K562 (cell line): ENCODE results near the gene CLTC. TPM values are rescaled to one million over a fixed set of nuclear protein-coding genes. Genes with fewer than 3 reads are reported as not detected.

ENCODE experiments used
- ARID4B ChIP-seq: sonication (generic); formaldehyde crosslinking; IDR thresholded peaks from 2 replicates; pipeline ENCODE4 v1.8.0; 2022; ENCODE audit warnings: mild to moderate bottlenecking, missing genetic modification reagents
- ARNT ChIP-seq, 2 experiments: fragments of 450-650 bp; IDR thresholded peaks; 2 replicates each; pipeline ENCODE4 v1.6.1; 2016; ENCODE audit warnings: mild to moderate bottlenecking in 1 of 2
- DACH1 ChIP-seq: fragments of 450-650 bp; IDR thresholded peaks from 2 replicates; pipeline ENCODE4 v1.6.1; 2018; ENCODE audit not compliant: partially characterized antibody
- HMBOX1 ChIP-seq: sonication (generic); IDR thresholded peaks from 2 replicates; pipeline ENCODE4 v1.6.1; 2016
- HMG20A ChIP-seq: fragments of 450-650 bp; formaldehyde crosslinking; conservative IDR thresholded peaks from 2 replicates; pipeline ENCODE4 v1.4.0; 2020; ENCODE audit warnings: mild to moderate bottlenecking, mixed read lengths
- KLF16 ChIP-seq: IDR thresholded peaks from 2 replicates; pipeline ENCODE4 v1.6.1; 2016; ENCODE audit warnings: antibody characterized with exemption
- LCOR ChIP-seq: sonication (generic); formaldehyde crosslinking; IDR thresholded peaks from 2 replicates; pipeline ENCODE4 v1.8.0; 2022; ENCODE audit warnings: mild to moderate bottlenecking, missing genetic modification reagents
- MIER1 ChIP-seq: fragments of 450-650 bp; IDR thresholded peaks from 2 replicates; pipeline ENCODE4 v1.6.1; 2016; ENCODE audit warnings: antibody characterized with exemption, mild to moderate bottlenecking, low read depth
- MYC ChIP-seq, 2 experiments: fragments of 250-450 bp in 1 of 2; sonication (Bioruptor Pico) in 1 of 2; IDR thresholded peaks; 2 replicates each; pipeline versions ENCODE4 v1.5.1 to v1.6.1; 2012 to 2021; ENCODE audit warnings: low read depth in 2 of 2, borderline replicate concordance in 1 of 2, improper control_type of control experiment in 1 of 2, low read length in 1 of 2, mild to moderate bottlenecking in 1 of 2, moderate library complexity in 1 of 2
- PHF8 ChIP-seq: fragments of 200-600 bp; sonication (generic); IDR thresholded peaks from 2 replicates; pipeline ENCODE4 v1.6.1; 2012; ENCODE audit warnings: mixed run types, mild to moderate bottlenecking, inconsistent platforms, low read length, moderate library complexity, borderline replicate concordance
- PRPF4 ChIP-seq: fragments of 200-400 bp; formaldehyde crosslinking; IDR thresholded peaks from one replicate; pipeline ENCODE4 v1.6.1; 2017; ENCODE audit warnings: low read length, low read depth, mild to moderate bottlenecking; ENCODE audit not compliant: insufficient read depth, poor library complexity, severe bottlenecking
- STAT5B ChIP-seq: fragments of 250-450 bp; sonication (Bioruptor Pico); IDR thresholded peaks from 2 replicates; pipeline ENCODE4 v1.8.0; 2021; ENCODE audit warnings: mild to moderate bottlenecking, inconsistent platforms
- U2AF2 ChIP-seq: fragments of 200-400 bp; formaldehyde crosslinking; optimal IDR thresholded peaks from 2 replicates; pipeline ENCODE3; 2017; ENCODE audit warnings: low read depth, mild to moderate bottlenecking, low read length
- ZBTB2 ChIP-seq: fragments of 450-650 bp; IDR thresholded peaks from 2 replicates; pipeline ENCODE4 v1.6.1; 2016; ENCODE audit warnings: antibody characterized with exemption
- ZBTB49 ChIP-seq: sonication (generic); formaldehyde crosslinking; IDR thresholded peaks from 2 replicates; pipeline ENCODE4 v1.8.0; 2022; ENCODE audit warnings: missing genetic modification reagents, mild to moderate bottlenecking, borderline replicate concordance
- ZC3H4 ChIP-seq: sonication (generic); formaldehyde crosslinking; IDR thresholded peaks from 2 replicates; pipeline ENCODE4 v1.9.0; 2021; ENCODE audit warnings: missing genetic modification reagents, borderline replicate concordance
- ZNF3 ChIP-seq: fragments of 250-450 bp; sonication (Bioruptor Pico); IDR thresholded peaks from 2 replicates; pipeline ENCODE4 v1.5.0; 2021; ENCODE audit warnings: mild to moderate bottlenecking, moderate library complexity
- ZNF511 ChIP-seq: sonication (generic); formaldehyde crosslinking; IDR thresholded peaks from 2 replicates; pipeline ENCODE4 v1.8.0; 2022; ENCODE audit warnings: mild to moderate bottlenecking, missing genetic modification reagents
- ZNF76 ChIP-seq: fragments of 250-450 bp; sonication (Bioruptor Pico); IDR thresholded peaks from 2 replicates; pipeline ENCODE4 v1.4.0; 2020; ENCODE audit warnings: mild to moderate bottlenecking, moderate library complexity, borderline replicate concordance
- ZNF766 ChIP-seq: fragments of 200-800 bp; sonication (Bioruptor generic); conservative IDR thresholded peaks from 2 replicates; pipeline ENCODE4 v1.6.1; 2016; ENCODE audit warnings: missing genetic modification characterization, missing compliant biosample characterization
- polyA plus RNA-seq, 8 experiments: library from polyadenylated mRNA; depleted of rRNA in 4 of 8; stranded (reverse) in 5 of 8; unstranded in 3 of 8; fragments of >200 nt; fragmentation: Nextera tagmentation in 2 of 8; fragmentation: Illumina TruSeq in 1 of 8; extraction: Ambion mirVana in 2 of 8; extraction: Trizol in 1 of 8; gene quantifications; 2 replicates each; pipeline versions ENCODE4 v1.2.1 to v1.2.3, GENCODE V29; 2011 to 2014; ENCODE audit warnings: inconsistent platforms in 1 of 8, missing spikeins in 1 of 8
- total RNA-seq, 7 experiments: library from RNA; depleted of rRNA in 6 of 7; stranded (reverse); fragments of >200 nt in 6 of 7; fragmentation: Illumina TruSeq in 2 of 7; extraction: Trizol in 2 of 7; gene quantifications; 2 replicates each; pipeline versions ENCODE4 v1.2.1 to v1.2.3, GENCODE V29; 2011 to 2021; ENCODE audit warnings: low replicate concordance in 1 of 7

The CLTC gene
- total and polyA plus RNA-seq, 9 of the 15 experiments (the other 6 are each of a cell fraction or from before 2014, with no cell fraction given) = 115 to 267 (median 174) TPM

GRCh38 chr17:59619035-59619297 is 729 bp upstream of the CLTC start (continued):
- TF ChIP-seq ARID4B (CRISPR knock-in tag) (no peak; the same call in 1 of the 2 replicates), ZBTB2 (no peak), ZBTB49 (CRISPR knock-in tag) (no peak), HMG20A (CRISPR knock-in tag) (no peak), ZNF511 (CRISPR knock-in tag) (no peak), KLF16 (no peak), PHF8 (no peak), U2AF2 (no peak), ZNF76 (CRISPR knock-in tag) (no peak), ZNF3 (CRISPR knock-in tag) (no peak), ZC3H4 (CRISPR knock-in tag) (no peak), ZNF766 (no peak), MIER1 (no peak), MYC (IDR thresholded peaks at IDR 0.05; ENCODE audit: low read depth, low read length) (no peak), MYC (CRISPR knock-in tag; IDR thresholded peaks at IDR 0.05; ENCODE audit: borderline replicate concordance, low read depth) (no peak), PRPF4 (no peak), STAT5B (CRISPR knock-in tag) (no peak), DACH1 (no peak), LCOR (no peak), ARNT (IDR thresholded peaks at IDR 0.05) (no peak), HMBOX1 (0 out of 2 replicates have a peak, but pooled peaks have one; percentile 13)
